Tibial nerve (tissue), 4 donors: ENCODE data around the gene ZNF362. TPM values are rescaled to one million over a fixed set of nuclear protein-coding genes. Genes with fewer than 3 reads are reported as not detected.
"Not testable (repeated sequence)": the region's sequence is repeated elsewhere in the genome, so short reads cannot be mapped to it uniquely, and the experiment has no call there.

Experiments used
- DNase-seq, 2 donors: peaks; one replicate each; pipeline ENCODE4 v3.0.0-alpha.2; 2019; ENCODE audit warnings: low spot score in 2 of 2
- H3K27ac ChIP-seq, 4 donors: fragments of 200-600 bp; sonication (generic) in 3 of 4; one replicate each; pipeline ENCODE4 v1.5.1; 2017 to 2019; ENCODE audit warnings: mild to moderate bottlenecking in 1 of 4
- H3K27me3 ChIP-seq, 2 donors: fragments of 200-600 bp; sonication (generic) in 1 of 2; one replicate each; pipeline versions ENCODE4 v1.5.1 to v1.6.0; 2017 to 2019
- H3K36me3 ChIP-seq, 3 donors: fragments of 200-600 bp; sonication (generic); one replicate each; pipeline ENCODE4 v1.5.1; 2018 to 2019
- H3K4me1 ChIP-seq, 4 donors: fragments of 200-600 bp; sonication (generic) in 3 of 4; one replicate each; pipeline ENCODE4 v1.5.1; 2017 to 2019
- H3K4me3 ChIP-seq, 4 donors: fragments of 200-600 bp; sonication (generic) in 3 of 4; one replicate each; pipeline ENCODE4 v1.5.1; 2017 to 2019; ENCODE audit warnings: mild to moderate bottlenecking in 1 of 4, moderate library complexity in 1 of 4
- H3K9me3 ChIP-seq, 4 donors: fragments of 200-600 bp; sonication (generic) in 3 of 4; one replicate each; pipeline ENCODE4 v1.5.1; 2017 to 2019
- EP300 ChIP-seq, 2 donors: sonication (generic); formaldehyde crosslinking; IDR thresholded peaks; one replicate each; pipeline ENCODE4 v1.6.1; 2017; ENCODE audit warnings: antibody characterized with exemption in 2 of 2, mild to moderate bottlenecking in 1 of 2
- POLR2A ChIP-seq, 2 donors: fragments of 450-650 bp; IDR thresholded peaks; one replicate each; pipeline ENCODE4 v1.6.1; 2017; ENCODE audit warnings: antibody characterized with exemption in 2 of 2, mild to moderate bottlenecking in 2 of 2, moderate library complexity in 2 of 2
- WGBS, 2 donors: methylation state at CpG; one replicate each; pipeline ENCODE4 v1.1.5; 2018; 5-methylcytosine and 5-hydroxymethylcytosine counted together
- total RNA-seq, 4 donors: library from RNA; depleted of rRNA; stranded (reverse); fragments of >200 nt; gene quantifications; one replicate each; pipeline ENCODE4 v1.1.0, GENCODE V29; 2016
- TF ChIP-seq, protein P1 (sequence below), 5 experiments: fragments of 200-600 bp in 3 of 5; fragments of 450-650 bp in 2 of 5; sonication (generic) in 3 of 5; IDR thresholded peaks; one replicate each; pipeline ENCODE4 v1.5.1; 2016 to 2019; ENCODE audit warnings: antibody characterized with exemption in 5 of 5, mild to moderate bottlenecking in 3 of 5, moderate library complexity in 2 of 5

Gene ZNF362
- total RNA-seq, 4 donors from 2014 or later, result 14.7 to 21.8 (median 17.3) TPM

DNA sequence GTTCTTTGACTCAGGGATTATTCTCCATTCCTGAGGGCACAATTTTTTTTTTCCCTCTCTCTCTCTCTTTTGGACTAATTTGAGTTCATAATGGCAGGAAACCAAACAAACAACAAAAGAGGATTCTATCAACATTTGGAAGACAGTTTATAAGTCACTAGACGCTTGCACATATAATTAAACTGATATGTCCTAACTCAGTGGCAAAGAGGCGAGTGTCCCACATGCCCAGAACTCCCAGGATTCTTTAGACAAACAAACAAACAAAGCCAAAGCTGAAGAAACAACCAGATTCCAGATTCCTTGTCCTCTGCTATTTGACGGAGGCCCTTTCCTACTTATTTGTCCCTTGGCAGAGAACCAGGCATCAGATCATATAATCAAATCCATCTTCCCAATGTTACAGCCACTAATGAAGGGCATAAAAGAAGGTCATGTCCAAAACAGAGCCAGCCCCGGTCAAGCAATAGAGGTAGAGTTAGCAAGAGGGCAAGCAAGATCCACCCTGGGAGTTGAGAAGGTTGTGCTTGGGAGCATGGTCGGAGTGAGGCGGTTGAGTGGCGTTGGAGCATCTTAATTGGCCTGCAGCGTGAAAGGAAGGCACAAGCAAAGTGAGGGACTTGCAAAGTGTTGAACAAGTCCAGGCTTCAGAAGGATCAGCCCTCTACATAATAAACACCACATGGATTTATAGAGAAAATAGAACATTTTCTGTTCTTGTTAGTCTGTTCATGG is 30.3 kb downstream of the ZNF362 start:
- H3K9me3 ChIP-seq, result no peaks in the 10 kb centered on the region
- 51 to 56% methylated on average over 8 of the region's 8 CpGs for WGBS, 2 donors
- DNase-seq, result no peak
- peaks cover 0 to 52% (median 5%) of the 10 kb centered on the region in 3 donors for H3K36me3 ChIP-seq
- H3K27me3 ChIP-seq, result no peaks in the 10 kb centered on the region
- H3K4me3 ChIP-seq, result no peak overlapping the region
- peaks cover 0 to 27% (median 5%) of the 10 kb centered on the region in 4 donors for H3K4me1 ChIP-seq
- TF ChIP-seq, protein P1, sequence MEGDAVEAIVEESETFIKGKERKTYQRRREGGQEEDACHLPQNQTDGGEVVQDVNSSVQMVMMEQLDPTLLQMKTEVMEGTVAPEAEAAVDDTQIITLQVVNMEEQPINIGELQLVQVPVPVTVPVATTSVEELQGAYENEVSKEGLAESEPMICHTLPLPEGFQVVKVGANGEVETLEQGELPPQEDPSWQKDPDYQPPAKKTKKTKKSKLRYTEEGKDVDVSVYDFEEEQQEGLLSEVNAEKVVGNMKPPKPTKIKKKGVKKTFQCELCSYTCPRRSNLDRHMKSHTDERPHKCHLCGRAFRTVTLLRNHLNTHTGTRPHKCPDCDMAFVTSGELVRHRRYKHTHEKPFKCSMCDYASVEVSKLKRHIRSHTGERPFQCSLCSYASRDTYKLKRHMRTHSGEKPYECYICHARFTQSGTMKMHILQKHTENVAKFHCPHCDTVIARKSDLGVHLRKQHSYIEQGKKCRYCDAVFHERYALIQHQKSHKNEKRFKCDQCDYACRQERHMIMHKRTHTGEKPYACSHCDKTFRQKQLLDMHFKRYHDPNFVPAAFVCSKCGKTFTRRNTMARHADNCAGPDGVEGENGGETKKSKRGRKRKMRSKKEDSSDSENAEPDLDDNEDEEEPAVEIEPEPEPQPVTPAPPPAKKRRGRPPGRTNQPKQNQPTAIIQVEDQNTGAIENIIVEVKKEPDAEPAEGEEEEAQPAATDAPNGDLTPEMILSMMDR (IDR thresholded peaks at IDR 0.05), result no peak
- TF ChIP-seq POLR2A (IDR thresholded peaks at IDR 0.05), result no peak
- no peak for TF ChIP-seq EP300 (IDR thresholded peaks at IDR 0.05)
- peak overlapping the region in 2 of 4 donors; percentile 1 to 66 for H3K27ac ChIP-seq

DNA sequence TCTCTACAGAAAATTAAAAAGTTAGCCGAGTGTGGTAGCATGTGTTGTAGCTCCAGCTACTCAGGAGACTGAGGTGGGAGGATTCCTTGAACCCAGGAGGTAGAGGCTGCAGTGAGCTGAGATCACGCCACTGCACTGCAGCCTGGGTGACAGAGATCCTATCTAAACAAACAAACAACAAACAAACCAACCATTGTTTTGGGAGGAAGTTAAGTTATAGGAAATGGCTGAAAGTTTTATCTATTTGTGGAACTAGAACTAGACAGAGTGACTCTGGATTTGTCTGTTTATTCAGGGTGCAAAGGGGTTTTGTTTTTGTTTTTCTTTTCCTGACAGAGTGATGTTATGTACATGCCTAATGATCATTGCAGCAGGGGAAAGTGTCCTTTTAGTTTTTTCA is 31.0 kb downstream of the ZNF362 start:
- DNase-seq, result no peak
- whole genome bisulfite sequencing, 2 donors, result 59 to 72% methylated on average over 2 of the region's 2 CpGs
- H3K27ac ChIP-seq, result no peak overlapping the region
- peaks cover 0 to 27% (median 5%) of the 10 kb centered on the region in 4 donors for H3K4me1 ChIP-seq
- H3K27me3 ChIP-seq, result no peaks in the 10 kb centered on the region
- H3K36me3 ChIP-seq, result peaks cover 0 to 45% (median 0%) of the 10 kb centered on the region in 3 donors
- H3K9me3 ChIP-seq, result no peaks in the 10 kb centered on the region
- TF ChIP-seq, protein P1 (IDR thresholded peaks at IDR 0.05), result no peak
- TF ChIP-seq EP300 (IDR thresholded peaks at IDR 0.05) (no peak), POLR2A (IDR thresholded peaks at IDR 0.05) (no peak)
- H3K4me3 ChIP-seq, result no peak overlapping the region

- DNase-seq, result no peak
- peak overlapping the region in 2 of 4 donors; percentile 20 to 33 for H3K27ac ChIP-seq
- H3K36me3 ChIP-seq, result peaks cover 0 to 35% (median 0%) of the 10 kb centered on the region in 3 donors
- WGBS, 2 donors, result 82 to 86% methylated on average over 16 of the region's 16 CpGs
- H3K4me3 ChIP-seq, result no peak overlapping the region
- no peaks in the 10 kb centered on the region for H3K9me3 ChIP-seq
- no peak for TF ChIP-seq EP300 (IDR thresholded peaks at IDR 0.05)
- TF ChIP-seq, protein P1 (IDR thresholded peaks at IDR 0.05), result no peak
- no peak for TF ChIP-seq POLR2A (IDR thresholded peaks at IDR 0.05)
- no peaks in the 10 kb centered on the region for H3K27me3 ChIP-seq
- H3K4me1 ChIP-seq, result peaks cover 0 to 40% (median 5%) of the 10 kb centered on the region in 4 donors
Observed at GRCh38 chr1:33288976-33289857, 32.9 kb downstream of the ZNF362 start.

DNA sequence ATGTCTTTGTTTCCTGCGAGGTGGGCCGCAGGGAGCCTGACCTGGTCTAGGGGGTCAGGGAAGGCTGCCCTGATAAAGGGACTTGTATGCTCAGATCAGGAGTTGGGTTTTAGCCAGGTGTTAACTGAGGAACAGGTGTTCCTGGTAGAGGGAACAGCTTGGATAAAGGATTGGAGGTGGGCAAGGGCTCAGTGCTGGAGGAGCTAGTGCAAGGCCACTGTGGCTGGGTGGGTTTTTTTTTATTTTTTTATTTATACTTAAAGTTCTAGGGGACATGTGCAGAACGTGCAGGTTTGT is 33.5 kb downstream of the ZNF362 start:
- Histone ChIP-seq H3K9me3 (no peaks in the 10 kb centered on the region), H3K4me1 (peaks cover 0 to 41% (median 5%) of the 10 kb centered on the region in 4 donors), H3K4me3 (no peak overlapping the region), H3K27ac (no peak overlapping the region), H3K36me3 (peaks cover 0 to 38% (median 0%) of the 10 kb centered on the region in 3 donors), H3K27me3 (no peaks in the 10 kb centered on the region)
- no peak for TF ChIP-seq EP300 (IDR thresholded peaks at IDR 0.05)
- TF ChIP-seq POLR2A (IDR thresholded peaks at IDR 0.05), result no peak
- TF ChIP-seq, protein P1 (IDR thresholded peaks at IDR 0.05), result no peak
- 80 to 91% methylated on average over 3 of the region's 3 CpGs for WGBS, 2 donors
- no peak for DNase-seq

- DNase-seq, H3K27me3 ChIP-seq, H3K9me3 ChIP-seq, H3K27ac ChIP-seq, H3K4me3 ChIP-seq: not testable (repeated sequence)
- Histone ChIP-seq H3K4me1 (peaks cover 0 to 49% (median 6%) of the 10 kb centered on the region in 4 donors), H3K36me3 (peaks cover 0 to 36% (median 0%) of the 10 kb centered on the region in 3 donors)
- 100% methylated on average over 1 of the region's 2 CpGs for WGBS, 2 donors
Observed at GRCh38 chr1:33290615-33291014, 34.3 kb downstream of the ZNF362 start.
